GM19035 (cell line): Measurements from ENCODE around the gene MITF.

Experiments used
- ATAC-seq: cut with Tn5 transposase; IDR thresholded peaks from one replicate; pipeline ENCODE4 v1.9.1; 2021; ENCODE audit not compliant: unreplicated experiment

The MITF gene

GRCh38 chr3:69868841-69869420 lies 129.7 kb downstream of the MITF start:
- no peak for ATAC-seq

- no peak for ATAC-seq
Observed at GRCh38 chr3:69869643-69870042, 130.4 kb downstream of the MITF start.

GRCh38 chr3:69871251-69871650 lies 132.0 kb downstream of the MITF start:
- ATAC-seq = no peak

GRCh38 chr3:69871868-69872267 lies 132.6 kb downstream of the MITF start:
- no peak for ATAC-seq

- ATAC-seq = no peak
Observed at GRCh38 chr3:69872783-69873378, 133.6 kb downstream of the MITF start.

- no peak for ATAC-seq
Observed at GRCh38 chr3:69876073-69876472, 136.8 kb downstream of the MITF start.

GRCh38 chr3:69878254-69878653 lies 139.0 kb downstream of the MITF start:
- ATAC-seq = no peak

- ATAC-seq = no peak
Observed at GRCh38 chr3:69879051-69879450, 139.8 kb downstream of the MITF start.

GRCh38 chr3:69880069-69880640 lies 140.9 kb downstream of the MITF start:
- ATAC-seq = no peak

GRCh38 chr3:69881051-69881450 lies 141.8 kb downstream of the MITF start:
- no peak for ATAC-seq

- no peak for ATAC-seq
Observed at GRCh38 chr3:69881756-69882428, 142.6 kb downstream of the MITF start.

GRCh38 chr3:69882560-69882959 lies 143.3 kb downstream of the MITF start:
- no peak for ATAC-seq

- no peak for ATAC-seq
Observed at GRCh38 chr3:69888040-69888942, 149.0 kb downstream of the MITF start.

- ATAC-seq = no peak
Observed at GRCh38 chr3:69888943-69889315, 149.7 kb downstream of the MITF start.

- no peak for ATAC-seq
Observed at GRCh38 chr3:69890084-69890483, 150.8 kb downstream of the MITF start.

GRCh38 chr3:69890691-69891090 lies 151.4 kb downstream of the MITF start:
- ATAC-seq = no peak

GRCh38 chr3:69892706-69893105 lies 153.4 kb downstream of the MITF start:
- no peak for ATAC-seq

- no peak for ATAC-seq
Observed at GRCh38 chr3:69893274-69893673, 154.0 kb downstream of the MITF start.

- no peak for ATAC-seq
Observed at GRCh38 chr3:69896095-69896494, 156.8 kb downstream of the MITF start.

GRCh38 chr3:69900331-69900730 lies 161.1 kb downstream of the MITF start:
- no peak for ATAC-seq

GRCh38 chr3:69901802-69902201 lies 162.5 kb downstream of the MITF start:
- ATAC-seq = no peak
